Fibroblast of the aortic adventitia (primary cell): ENCODE results near the gene CORT. TPM values are rescaled to one million over a fixed set of nuclear protein-coding genes. Genes with fewer than 3 reads are reported as not detected.
A peak's percentile ranks its signal among the peaks of the same experiment; 100 is the strongest.
"Not testable (repeated sequence)": the region's sequence is repeated elsewhere in the genome, so short reads cannot be mapped to it uniquely, and the experiment has no call there.

Experiments
- DNase-seq: peaks from one replicate; pipeline ENCODE4 v3.0.0-alpha.2; 2010; ENCODE audit warnings: low read depth
- H3K4me3 ChIP-seq: 2 replicates; pipeline ENCODE4 v1.5.1; 2011; ENCODE audit warnings: low read depth, mild to moderate bottlenecking, control low read depth, low read length, moderate library complexity
- CTCF ChIP-seq: IDR thresholded peaks from 2 replicates; pipeline ENCODE4 v1.5.1; 2011; ENCODE audit warnings: mild to moderate bottlenecking, low read length, control low read depth, inconsistent platforms; ENCODE audit not compliant: insufficient read depth
- total RNA-seq: library from RNA; depleted of rRNA; stranded (reverse); fragments of >200 nt; gene quantifications from 2 replicates; pipeline ENCODE4 v1.2.3, GENCODE V29; 2012; ENCODE audit warnings: low replicate concordance

Gene CORT
- total RNA-seq, 1 donor = 0.36 TPM

DNA sequence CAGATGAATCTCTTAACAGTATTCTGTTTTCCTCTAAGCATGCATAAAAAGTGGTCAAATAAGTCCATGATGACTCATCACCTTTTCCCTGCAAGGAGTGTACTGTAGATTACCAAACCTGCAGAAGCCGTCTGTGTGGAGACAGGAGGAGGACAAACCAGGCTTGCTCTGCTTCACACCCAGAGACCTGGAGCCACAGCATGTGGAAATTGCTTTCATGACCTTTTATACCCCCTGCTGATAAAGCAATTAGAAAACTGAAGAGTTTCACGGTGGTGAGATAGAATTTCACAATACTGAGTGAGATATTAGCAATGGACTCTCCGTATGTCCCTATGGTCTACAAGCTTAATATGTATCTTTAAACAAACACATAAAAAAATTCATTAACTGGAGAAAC lies 9.4 kb downstream of the CORT start:
- peak; percentile 66 for DNase-seq
- TF ChIP-seq CTCF = no peak

GRCh38 chr1:10467078-10467477 lies 17.2 kb downstream of the CORT start:
- DNase-seq = no peak
- no peak overlapping the region for H3K4me3 ChIP-seq
- TF ChIP-seq CTCF = no peak

More for the DNA sequence above, 9.4 kb downstream of the CORT start:
- no peak overlapping the region for H3K4me3 ChIP-seq

DNA sequence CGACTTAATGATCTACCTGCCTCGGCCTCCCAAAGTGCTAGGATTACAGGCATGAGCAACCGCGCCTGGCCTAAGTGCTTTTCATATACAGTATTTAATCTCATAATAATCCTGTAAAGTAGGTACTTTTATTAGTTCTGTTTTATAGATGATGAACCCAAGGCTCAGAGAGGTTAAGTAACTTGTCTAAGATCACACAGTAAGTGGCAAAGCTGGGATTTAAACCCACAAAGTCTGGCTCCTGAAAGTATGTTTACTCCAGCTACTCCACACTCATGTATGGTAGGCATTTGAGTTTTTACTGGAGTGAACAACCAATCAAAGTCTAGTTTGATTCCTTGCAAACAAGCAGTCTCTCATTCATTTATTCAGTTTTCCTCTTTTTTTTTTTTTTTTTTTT lies 20.2 kb downstream of the CORT start:
- no peak for TF ChIP-seq CTCF
- no peak for DNase-seq

DNA sequence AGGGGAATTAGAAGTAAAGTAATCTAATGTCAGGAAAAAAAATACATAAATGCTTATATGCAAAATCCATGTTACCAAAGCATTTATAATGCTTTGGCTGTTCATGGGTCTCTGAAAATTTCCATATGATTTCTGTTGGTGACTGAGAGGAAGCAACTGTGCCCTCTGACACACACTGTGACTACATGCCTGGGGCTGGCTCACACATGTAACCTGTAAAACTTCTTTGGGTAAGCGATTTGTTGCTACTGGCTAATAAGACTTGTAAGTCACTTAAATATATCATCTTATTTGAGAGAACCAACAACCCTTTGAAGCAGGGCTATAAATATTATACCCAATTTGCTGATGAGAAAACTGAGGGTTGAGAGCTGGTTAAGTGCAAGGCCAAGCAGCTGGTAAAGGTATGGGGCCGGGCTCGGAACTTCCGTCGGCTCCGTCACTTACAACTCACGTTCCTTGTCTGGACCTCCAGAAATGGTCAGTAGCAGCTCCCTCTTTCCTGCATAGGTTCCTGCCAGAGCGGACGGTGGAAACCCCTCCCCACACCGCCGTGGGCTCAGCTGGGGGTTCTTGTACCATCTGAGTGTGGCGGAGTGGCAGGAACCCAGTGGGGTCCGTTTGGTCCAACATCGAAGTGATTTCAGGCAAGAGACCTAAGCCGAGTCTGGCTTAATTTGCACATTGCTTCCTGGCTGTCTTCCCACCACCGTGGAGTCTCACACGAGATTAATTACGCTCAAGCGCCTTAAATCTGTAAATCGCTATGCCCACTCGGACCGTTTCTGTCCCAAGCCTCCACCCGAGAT lies 21.8 kb downstream of the CORT start:
- peak overlapping the region; percentile 86 for H3K4me3 ChIP-seq
- DNase-seq = peak; percentile 53
- no peak for TF ChIP-seq CTCF

More for the DNA sequence above, 20.2 kb downstream of the CORT start:
- H3K4me3 ChIP-seq = no peak overlapping the region

DNA sequence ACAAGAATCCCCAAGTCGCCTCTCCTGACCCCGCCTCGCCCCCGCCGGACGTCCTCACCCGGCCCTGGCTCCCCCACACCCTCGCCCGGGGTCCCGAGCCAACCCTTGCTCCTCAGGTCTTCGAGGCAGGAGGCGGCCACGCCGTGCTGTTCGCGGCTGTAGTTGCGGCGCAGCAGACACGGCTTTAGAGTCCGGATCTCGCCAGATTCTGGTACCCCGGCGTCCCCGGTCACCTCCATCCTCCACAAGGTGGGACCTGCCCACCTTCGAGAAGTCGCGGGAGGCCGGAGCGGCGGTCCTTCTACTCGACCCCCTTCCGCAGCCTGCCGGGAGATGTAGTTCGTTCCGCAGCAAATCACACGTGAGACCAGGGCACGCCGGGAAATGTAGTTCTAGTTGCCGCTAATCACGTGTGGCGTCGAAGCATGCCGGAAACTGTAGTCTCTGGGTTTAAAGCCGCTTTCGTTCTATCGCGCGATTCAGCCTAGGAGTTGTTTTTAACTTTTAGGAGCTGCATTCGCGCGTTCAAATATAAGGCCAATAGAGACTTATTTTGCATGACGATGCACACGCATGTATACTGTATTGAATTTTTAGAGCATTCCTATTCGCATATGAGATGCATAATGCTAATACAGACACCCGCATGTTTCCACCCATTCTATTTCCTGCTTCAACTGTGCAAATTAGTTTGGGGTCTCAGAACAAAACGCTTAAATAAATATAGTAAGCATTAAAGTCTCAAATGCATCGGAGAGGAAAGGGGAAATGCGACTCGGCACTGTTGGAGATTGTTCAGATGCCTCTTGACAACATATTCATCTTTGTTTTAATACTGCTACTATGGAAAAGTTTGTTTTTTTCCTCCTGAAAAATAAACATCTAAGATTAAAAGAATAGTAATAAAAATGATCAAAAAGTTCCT lies 22.7 kb downstream of the CORT start, which contains the start of gene DFFA:
TSS of gene DFFA (minus strand) at position 310 of the 925 bp plus-strand sequence. CDS start at position 239, 71 bp downstream.
- TF ChIP-seq CTCF = no peak
- peak within 1 kb of the TSS; percentile 86 for H3K4me3 ChIP-seq
- peak; percentile 97 for DNase-seq

- TF ChIP-seq CTCF = no peak
- H3K4me3 ChIP-seq = no peak overlapping the region
- no peak for DNase-seq
Measured at GRCh38 chr1:10473145-10473765, 23.4 kb downstream of the CORT start.

GRCh38 chr1:10474309-10474612 lies 24.4 kb downstream of the CORT start:
- H3K4me3 ChIP-seq = peak overlapping the region; percentile 91
- DNase-seq = not testable (repeated sequence)
